ENCODE measurements around the gene RYR2. TPM values are rescaled to one million over a fixed set of nuclear protein-coding genes. Genes with fewer than 3 reads are reported as not detected.

Gene RYR2
- total RNA-seq, 1 donor from 2014 or later, result 4.8 TPM

- H3K4me1 ChIP-seq, result no peaks in the 10 kb centered on the region
- no peaks in the 10 kb centered on the region for H3K36me3 ChIP-seq
- intact Hi-C loops (cut with DNase I), result no loop called here
- no peaks in the 10 kb centered on the region for H3K27me3 ChIP-seq (ENCODE audit: low read depth)
- H3K9me3 ChIP-seq, result no peaks in the 10 kb centered on the region
- no peak for ATAC-seq
- H3K27ac ChIP-seq, result no peak overlapping the region
- no peak overlapping the region for H3K4me3 ChIP-seq
- no peak for DNase-seq
- TF ChIP-seq CTCF (IDR thresholded peaks at IDR 0.05), result no peak
These were observed 159.2 kb downstream of the RYR2 start for GRCh38 chr1:237201155-237201554.

DNA sequence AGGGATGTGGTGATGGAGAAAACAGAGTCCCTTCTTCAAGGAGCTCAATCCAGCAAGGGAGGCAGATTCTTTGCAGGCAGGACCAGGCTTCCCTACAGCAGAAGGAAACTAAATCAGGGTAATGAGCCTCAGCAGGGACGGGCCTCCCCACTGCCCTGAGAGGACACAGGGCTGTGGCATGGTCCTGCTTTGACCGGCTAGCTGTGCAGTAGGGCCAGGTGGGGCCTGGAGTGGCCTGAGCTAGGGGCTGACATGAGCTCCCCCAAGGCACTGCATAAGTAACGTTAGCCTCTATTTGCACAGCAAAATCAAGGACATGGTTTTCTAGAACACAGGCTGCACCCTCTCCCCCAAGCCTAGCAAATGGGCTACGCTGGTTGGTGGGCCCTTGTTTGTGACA, 162.9 kb downstream of the RYR2 start:
- Histone ChIP-seq H3K27ac (no peak overlapping the region), H3K27me3 (ENCODE audit: low read depth) (no peaks in the 10 kb centered on the region), H3K4me1 (no peaks in the 10 kb centered on the region), H3K36me3 (no peaks in the 10 kb centered on the region), H3K9me3 (no peaks in the 10 kb centered on the region), H3K4me3 (no peak overlapping the region)
- ATAC-seq (peak in 1 of 2 donors; percentile 54), DNase-seq (no peak)
- TF ChIP-seq CTCF (IDR thresholded peaks at IDR 0.05), result no peak
- intact Hi-C loops (cut with DNase I), result no loop called here

- no peak for TF ChIP-seq CTCF (IDR thresholded peaks at IDR 0.05)
- ATAC-seq, result peak; percentile 54 to 67
- Histone ChIP-seq H3K4me3 (no peak overlapping the region), H3K27me3 (ENCODE audit: low read depth) (no peaks in the 10 kb centered on the region), H3K27ac (no peak overlapping the region), H3K4me1 (no peaks in the 10 kb centered on the region), H3K36me3 (no peaks in the 10 kb centered on the region), H3K9me3 (no peaks in the 10 kb centered on the region)
- DNase-seq, result no peak
- intact Hi-C loops (cut with DNase I), result no loop called here
These were observed 163.5 kb downstream of the RYR2 start for GRCh38 chr1:237205400-237206064.

- ATAC-seq, result no peak
- no peak for TF ChIP-seq CTCF (IDR thresholded peaks at IDR 0.05)
- no peak for DNase-seq
- no peaks in the 10 kb centered on the region for H3K36me3 ChIP-seq
- H3K4me1 ChIP-seq, result no peaks in the 10 kb centered on the region
- intact Hi-C loops (cut with DNase I), result no loop called here
- no peak overlapping the region for H3K4me3 ChIP-seq
- H3K9me3 ChIP-seq, result no peaks in the 10 kb centered on the region
- H3K27me3 ChIP-seq (ENCODE audit: low read depth), result no peaks in the 10 kb centered on the region
- H3K27ac ChIP-seq, result no peak overlapping the region
These were observed 164.1 kb downstream of the RYR2 start for GRCh38 chr1:237206065-237206414.

- no peak for ATAC-seq
- no peak for DNase-seq
- Histone ChIP-seq H3K27ac (no peak overlapping the region), H3K27me3 (ENCODE audit: low read depth) (no peaks in the 10 kb centered on the region), H3K4me1 (no peaks in the 10 kb centered on the region), H3K36me3 (no peaks in the 10 kb centered on the region), H3K4me3 (no peak overlapping the region), H3K9me3 (no peaks in the 10 kb centered on the region)
- no peak for TF ChIP-seq CTCF (IDR thresholded peaks at IDR 0.05)
- intact Hi-C loops (cut with DNase I), result no loop called here
These were observed 169.0 kb downstream of the RYR2 start for GRCh38 chr1:237211031-237211430.

Data from lower lobe of right lung (tissue), 2 donors.